OCI-LY3 (cell line): Measurements from ENCODE around the gene ADIRF.
"Not testable (repeated sequence)": the region's sequence is repeated elsewhere in the genome, so short reads cannot be mapped to it uniquely, and the experiment has no call there.

ENCODE experiments used
- H2AFZ ChIP-seq: fragments of 200-600, 300-600 bp; shearing (Covaris generic); 2 replicates; pipeline ENCODE4 v1.6.0; 2014; ENCODE audit warnings: antibody characterized with exemption, low read depth, low read length
- H3K27ac ChIP-seq: fragments of 200-600, 300-600 bp; sonication (generic); 2 replicates; pipeline ENCODE4 v1.5.1; 2014; ENCODE audit warnings: mild to moderate bottlenecking, low read length, moderate library complexity, mixed read lengths
- H3K27me3 ChIP-seq: fragments of 200-600, 300-600 bp; sonication (generic); 2 replicates; pipeline ENCODE4 v1.6.1; 2014; ENCODE audit warnings: low read depth, low read length, mixed read lengths
- H3K36me3 ChIP-seq: fragments of 200-600, 300-600 bp; sonication (generic); replicated peaks from 2 replicates; pipeline ENCODE3; 2014; ENCODE audit warnings: low read depth, low read length, mixed read lengths
- H3K4me1 ChIP-seq: fragments of 300-600, 200-600 bp; sonication (generic); 2 replicates; pipeline ENCODE4 v1.6.1; 2014; ENCODE audit warnings: low read length, mixed read lengths
- H3K4me2 ChIP-seq: fragments of 200-600, 300-600 bp; sonication (generic); 2 replicates; pipeline ENCODE4 v1.6.1; 2014; ENCODE audit warnings: low read length, mixed read lengths
- H3K4me3 ChIP-seq: fragments of 300-600, 200-600 bp; sonication (generic); 2 replicates; pipeline ENCODE4 v1.5.1; 2014; ENCODE audit warnings: antibody characterized with exemption, mild to moderate bottlenecking, low read length, moderate library complexity
- H3K79me2 ChIP-seq: fragments of 300-600, 200-600 bp; shearing (Covaris generic); 2 replicates; pipeline ENCODE4 v1.6.1; 2014; ENCODE audit warnings: mild to moderate bottlenecking, low read length, mixed read lengths
- H3K9ac ChIP-seq: fragments of 300-600, 200-600 bp; shearing (Covaris generic); 2 replicates; pipeline ENCODE4 v1.6.0; 2014; ENCODE audit warnings: mild to moderate bottlenecking, low read length, moderate library complexity
- H3K9me3 ChIP-seq: fragments of 200-600, 300-600 bp; shearing (Covaris generic); 2 replicates; pipeline ENCODE4 v1.6.1; 2014; ENCODE audit warnings: low read length, mixed read lengths; ENCODE audit not compliant: insufficient read depth
- H4K20me1 ChIP-seq: fragments of 200-600, 300-600 bp; sonication (generic); 2 replicates; pipeline ENCODE4 v1.6.1; 2016; ENCODE audit warnings: low read length, mixed read lengths; ENCODE audit not compliant: insufficient read depth
- EZH2phosphoT487 ChIP-seq: fragments of 200-600 bp; shearing (Covaris generic); IDR thresholded peaks from 2 replicates; pipeline ENCODE4 v1.6.1; 2018; ENCODE audit warnings: antibody characterized with exemption, mixed run types, low read depth
- TF ChIP-seq, protein P1 (sequence below): fragments of 200-600, 300-600 bp; sonication (generic); IDR thresholded peaks from 2 replicates; pipeline ENCODE4 v1.5.1; 2014; ENCODE audit warnings: antibody characterized with exemption, low read length, low read depth

The ADIRF gene

DNA sequence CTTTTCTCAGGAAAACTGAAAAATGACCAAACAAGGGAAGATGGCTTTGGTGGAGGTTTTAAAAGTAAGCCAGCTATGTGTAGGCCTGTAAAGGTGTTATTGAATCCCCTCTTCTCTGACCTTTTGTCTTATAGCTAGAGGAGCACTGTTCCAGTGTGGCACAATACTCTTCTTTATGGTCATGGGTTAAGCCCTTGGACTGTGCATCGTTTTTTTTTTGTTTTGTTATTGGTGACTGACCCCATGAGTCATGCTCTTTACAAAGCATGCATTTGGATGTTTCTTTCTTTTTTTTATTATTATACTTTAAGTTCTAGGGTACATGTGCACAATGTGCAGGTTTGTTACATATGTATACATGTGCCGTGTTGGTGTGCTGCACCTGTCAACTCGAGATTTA, 32.2 kb downstream of the ADIRF start:
- no peaks in the 10 kb centered on the region for H3K79me2 ChIP-seq
- no peaks in the 10 kb centered on the region for H3K36me3 ChIP-seq
- TF ChIP-seq EZH2phosphoT487 = no peak
- TF ChIP-seq, protein P1, sequence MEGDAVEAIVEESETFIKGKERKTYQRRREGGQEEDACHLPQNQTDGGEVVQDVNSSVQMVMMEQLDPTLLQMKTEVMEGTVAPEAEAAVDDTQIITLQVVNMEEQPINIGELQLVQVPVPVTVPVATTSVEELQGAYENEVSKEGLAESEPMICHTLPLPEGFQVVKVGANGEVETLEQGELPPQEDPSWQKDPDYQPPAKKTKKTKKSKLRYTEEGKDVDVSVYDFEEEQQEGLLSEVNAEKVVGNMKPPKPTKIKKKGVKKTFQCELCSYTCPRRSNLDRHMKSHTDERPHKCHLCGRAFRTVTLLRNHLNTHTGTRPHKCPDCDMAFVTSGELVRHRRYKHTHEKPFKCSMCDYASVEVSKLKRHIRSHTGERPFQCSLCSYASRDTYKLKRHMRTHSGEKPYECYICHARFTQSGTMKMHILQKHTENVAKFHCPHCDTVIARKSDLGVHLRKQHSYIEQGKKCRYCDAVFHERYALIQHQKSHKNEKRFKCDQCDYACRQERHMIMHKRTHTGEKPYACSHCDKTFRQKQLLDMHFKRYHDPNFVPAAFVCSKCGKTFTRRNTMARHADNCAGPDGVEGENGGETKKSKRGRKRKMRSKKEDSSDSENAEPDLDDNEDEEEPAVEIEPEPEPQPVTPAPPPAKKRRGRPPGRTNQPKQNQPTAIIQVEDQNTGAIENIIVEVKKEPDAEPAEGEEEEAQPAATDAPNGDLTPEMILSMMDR = no peak
- H2AFZ ChIP-seq = no peak overlapping the region
- H3K27me3 ChIP-seq = no peaks in the 10 kb centered on the region
- H3K9me3 ChIP-seq = no peaks in the 10 kb centered on the region
- H3K4me2 ChIP-seq = no peak overlapping the region
- H3K4me3 ChIP-seq = no peak overlapping the region
- no peak overlapping the region for H3K9ac ChIP-seq
- no peak overlapping the region for H3K27ac ChIP-seq
- no peaks in the 10 kb centered on the region for H4K20me1 ChIP-seq
- no peaks in the 10 kb centered on the region for H3K4me1 ChIP-seq

DNA sequence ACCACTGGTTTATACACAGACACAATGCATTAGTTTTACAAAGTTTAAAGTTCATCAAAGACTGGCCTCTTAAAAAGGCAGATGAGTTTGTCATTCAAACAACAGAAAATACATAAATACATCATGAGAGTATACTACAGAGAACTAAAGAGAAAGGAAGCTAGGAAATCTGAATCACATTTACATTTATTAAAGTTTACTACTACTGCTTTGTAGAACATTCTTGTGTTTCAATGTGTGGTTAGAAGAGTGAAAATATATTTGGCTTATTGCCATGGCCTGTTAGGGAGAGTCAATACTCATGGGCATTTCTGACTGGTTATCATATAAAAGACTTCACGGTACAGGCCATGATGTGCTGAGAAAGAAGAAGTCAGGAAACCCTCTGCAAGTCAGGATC, 38.8 kb downstream of the ADIRF start:
- not testable (repeated sequence) for H4K20me1 ChIP-seq, H3K79me2 ChIP-seq, H3K4me1 ChIP-seq, H3K4me2 ChIP-seq, H2AFZ ChIP-seq, H3K9ac ChIP-seq, H3K9me3 ChIP-seq, H3K27me3 ChIP-seq, H3K27ac ChIP-seq, H3K36me3 ChIP-seq, H3K4me3 ChIP-seq

DNA sequence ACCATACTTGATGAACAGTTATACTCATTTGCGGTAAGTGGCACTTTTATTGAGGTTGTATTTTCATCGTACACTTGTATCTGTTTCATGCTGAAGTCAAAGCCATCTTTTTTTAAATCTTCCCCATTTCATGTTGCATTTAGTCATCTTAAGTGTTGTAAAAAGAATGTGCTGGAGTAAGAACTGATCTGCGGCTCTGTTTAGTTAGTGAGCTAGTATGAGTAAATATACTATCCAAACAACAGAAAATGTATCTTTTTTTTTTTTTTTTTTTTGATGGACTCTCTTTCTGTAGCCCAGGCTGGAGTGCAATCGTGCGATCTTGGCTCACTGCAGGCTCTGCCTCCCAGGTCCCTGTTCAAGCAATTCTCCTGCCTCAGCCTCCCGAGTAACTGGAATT, 39.4 kb downstream of the ADIRF start:
- not testable (repeated sequence) for H4K20me1 ChIP-seq, H3K4me1 ChIP-seq, H3K4me3 ChIP-seq, H3K27me3 ChIP-seq, H3K9me3 ChIP-seq, H3K27ac ChIP-seq, H2AFZ ChIP-seq, H3K4me2 ChIP-seq, H3K79me2 ChIP-seq, H3K9ac ChIP-seq, H3K36me3 ChIP-seq

DNA sequence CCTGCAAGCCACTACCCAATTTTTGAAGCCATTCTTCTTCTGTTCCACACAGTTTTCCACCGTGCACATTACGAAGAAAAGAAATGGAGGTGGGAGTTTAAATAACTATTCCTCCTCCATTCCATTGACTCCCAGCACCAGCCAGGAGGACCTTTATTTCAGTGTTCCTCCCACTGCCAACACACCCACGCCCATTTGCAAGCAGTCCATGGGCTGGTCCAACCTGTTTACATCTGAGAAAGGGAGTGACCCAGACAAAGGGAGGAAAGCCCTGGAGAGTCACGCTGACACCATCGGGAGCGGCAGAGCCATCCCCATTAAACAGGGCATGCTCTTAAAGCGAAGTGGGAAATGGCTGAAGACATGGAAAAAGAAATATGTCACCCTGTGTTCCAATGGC, 40.0 kb downstream of the ADIRF start:
- not testable (repeated sequence) for H3K27me3 ChIP-seq, H3K9me3 ChIP-seq, H3K4me2 ChIP-seq, H2AFZ ChIP-seq, H3K27ac ChIP-seq, H4K20me1 ChIP-seq, H3K79me2 ChIP-seq, H3K4me1 ChIP-seq, H3K9ac ChIP-seq, H3K4me3 ChIP-seq, H3K36me3 ChIP-seq

DNA sequence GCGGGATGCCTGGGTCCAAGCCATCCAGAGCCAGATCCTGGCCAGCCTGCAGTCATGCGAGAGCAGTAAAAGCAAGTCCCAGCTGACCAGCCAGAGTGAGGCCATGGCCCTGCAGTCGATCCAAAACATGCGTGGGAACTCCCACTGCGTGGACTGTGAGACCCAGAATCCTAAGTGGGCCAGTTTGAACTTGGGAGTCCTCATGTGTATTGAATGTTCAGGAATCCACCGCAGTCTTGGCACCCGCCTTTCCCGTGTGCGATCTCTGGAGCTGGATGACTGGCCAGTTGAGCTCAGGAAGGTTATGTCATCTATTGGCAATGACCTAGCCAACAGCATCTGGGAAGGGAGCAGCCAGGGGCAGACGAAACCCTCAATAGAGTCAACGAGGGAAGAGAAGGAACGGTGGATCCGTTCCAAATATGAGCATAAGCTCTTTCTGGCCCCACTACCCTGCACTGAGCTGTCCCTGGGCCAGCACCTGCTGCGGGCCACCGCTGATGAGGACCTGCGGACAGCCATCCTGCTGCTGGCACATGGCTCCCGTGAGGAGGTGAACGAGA, 40.9 kb downstream of the ADIRF start:
- H3K27ac ChIP-seq, H3K27me3 ChIP-seq, H4K20me1 ChIP-seq, H3K4me1 ChIP-seq, H3K4me2 ChIP-seq, H3K36me3 ChIP-seq, H3K4me3 ChIP-seq, H3K79me2 ChIP-seq, H3K9ac ChIP-seq, H2AFZ ChIP-seq, H3K9me3 ChIP-seq: not testable (repeated sequence)

DNA sequence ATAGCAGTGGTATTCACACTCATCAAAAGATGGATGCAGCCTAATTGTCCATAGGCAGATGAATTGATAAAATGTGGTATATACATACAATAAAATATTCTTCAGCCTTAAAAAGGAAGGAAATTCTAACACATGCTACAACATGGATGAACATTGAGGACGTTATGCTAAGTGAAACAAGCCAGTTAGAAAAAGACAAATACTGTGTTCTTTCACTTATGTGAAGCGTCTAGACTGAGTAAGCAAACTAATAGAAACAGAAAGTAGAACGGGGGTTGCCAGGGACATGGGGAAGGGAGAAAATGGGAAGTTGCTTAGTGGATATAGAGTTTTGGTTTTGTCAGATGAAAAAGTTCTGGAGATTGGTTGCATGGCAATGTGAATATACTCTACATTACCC, 45.2 kb downstream of the ADIRF start:
- H4K20me1 ChIP-seq, H3K79me2 ChIP-seq, H3K27me3 ChIP-seq, H3K9me3 ChIP-seq, H3K36me3 ChIP-seq, H3K4me1 ChIP-seq, H2AFZ ChIP-seq, H3K9ac ChIP-seq, H3K4me3 ChIP-seq: not testable (repeated sequence)
- Histone ChIP-seq H3K4me2 (peak overlapping the region; percentile 17; the same call in 1 of the 2 replicates), H3K27ac (peak overlapping the region; percentile 51)

DNA sequence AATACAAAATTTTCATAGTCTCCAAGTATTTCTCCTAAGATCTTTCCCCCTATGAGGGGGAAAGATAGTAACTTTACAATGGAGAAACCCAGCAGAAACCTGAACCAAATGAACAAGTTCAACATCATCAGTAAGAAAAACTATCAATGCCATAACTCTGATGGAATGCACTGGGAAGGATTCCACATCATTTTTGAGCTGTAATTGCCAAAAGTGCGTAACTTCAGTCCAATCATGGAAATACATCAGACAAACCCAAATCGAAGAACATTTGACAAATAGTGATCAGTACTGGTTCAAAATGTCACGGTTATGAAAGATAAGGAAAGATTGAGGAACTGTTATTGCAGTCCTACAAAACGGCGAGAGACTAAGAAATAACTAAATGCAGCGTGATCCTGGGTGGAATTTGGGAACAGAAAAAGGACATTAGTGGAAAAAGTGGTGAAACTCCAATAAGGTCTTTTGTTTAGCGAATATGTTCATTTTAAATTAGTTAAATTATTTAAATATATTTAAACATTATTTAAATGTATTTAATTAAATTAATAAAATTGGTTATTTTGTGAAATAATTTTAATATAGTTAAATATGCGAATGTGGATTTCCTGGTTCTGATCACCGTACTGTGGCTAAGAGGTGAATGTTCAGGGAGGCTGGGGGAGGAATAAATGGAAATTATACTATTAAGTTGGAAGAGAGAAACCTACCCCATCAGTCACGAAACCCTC, 46.9 kb downstream of the ADIRF start:
- not testable (repeated sequence) for H3K4me2 ChIP-seq, H3K4me3 ChIP-seq, H3K27me3 ChIP-seq, H3K9me3 ChIP-seq, H3K79me2 ChIP-seq, H3K36me3 ChIP-seq, H3K27ac ChIP-seq, H2AFZ ChIP-seq, H4K20me1 ChIP-seq, H3K4me1 ChIP-seq, H3K9ac ChIP-seq

DNA sequence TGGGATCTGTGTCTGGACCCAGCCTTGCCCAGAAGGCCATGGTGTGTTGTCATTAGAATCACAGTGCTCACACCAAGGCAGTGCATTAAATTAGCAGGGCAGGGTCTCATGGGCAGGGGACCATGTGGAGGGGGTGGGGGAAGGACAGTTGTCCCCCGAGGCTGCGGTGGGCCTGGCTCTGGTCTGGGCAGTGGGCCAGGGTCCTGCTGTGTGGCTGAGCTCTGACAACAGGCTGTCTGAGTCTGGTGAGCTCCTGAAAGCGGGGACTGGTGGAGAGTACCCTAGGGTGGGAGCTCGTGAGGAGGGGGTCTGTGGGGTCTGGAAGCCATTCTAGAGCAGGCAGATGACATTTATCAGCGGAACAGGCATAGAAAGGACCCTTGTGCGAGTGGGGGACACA, 49.8 kb downstream of the ADIRF start:
- H3K4me3 ChIP-seq, H3K79me2 ChIP-seq, H3K9ac ChIP-seq, H3K36me3 ChIP-seq, H3K27me3 ChIP-seq, H3K4me2 ChIP-seq, H3K27ac ChIP-seq, H3K4me1 ChIP-seq, H2AFZ ChIP-seq, H3K9me3 ChIP-seq, H4K20me1 ChIP-seq: not testable (repeated sequence)

DNA sequence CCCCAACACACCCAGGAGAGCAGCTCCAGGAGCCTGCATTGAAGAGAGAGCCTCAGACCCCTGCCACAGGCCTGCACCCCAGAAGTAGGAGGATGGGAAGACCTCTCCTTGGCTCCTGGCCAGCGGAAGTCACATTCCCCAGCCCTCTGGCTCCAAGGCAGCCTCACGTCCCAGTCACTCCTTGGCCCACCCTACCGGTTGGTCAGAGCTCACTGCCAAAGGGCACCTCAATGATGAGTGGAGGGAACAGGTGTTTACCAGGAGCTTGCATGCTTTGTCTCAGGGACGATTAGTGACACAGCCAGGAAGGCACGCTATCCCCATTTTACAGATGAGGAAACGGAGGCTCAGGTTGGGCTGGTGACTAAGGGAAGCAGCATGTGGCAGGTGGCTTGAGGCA, 50.8 kb downstream of the ADIRF start:
- H3K79me2 ChIP-seq, H3K9ac ChIP-seq, H3K4me2 ChIP-seq, H3K4me3 ChIP-seq, H3K27me3 ChIP-seq, H3K27ac ChIP-seq, H3K9me3 ChIP-seq, H2AFZ ChIP-seq, H3K4me1 ChIP-seq, H4K20me1 ChIP-seq, H3K36me3 ChIP-seq: not testable (repeated sequence)
